Inflammatory macrophage (primary cell): ENCODE results near the gene P2RY4.
"Not testable (repeated sequence)": the region's sequence is repeated elsewhere in the genome, so short reads cannot be mapped to it uniquely, and the experiment has no call there.

Source experiments
- DNase-seq, 2 donors: peaks; one replicate each; pipeline ENCODE4 v3.0.0-alpha.2; 2020 to 2022

The P2RY4 gene

GRCh38 chrX:70243601-70244000 lies 16.4 kb downstream of the P2RY4 start:
- not testable (repeated sequence) for DNase-seq

GRCh38 chrX:70241501-70241900 lies 18.5 kb downstream of the P2RY4 start:
- no peak for DNase-seq

- no peak for DNase-seq
These were observed 19.3 kb downstream of the P2RY4 start for GRCh38 chrX:70240751-70241150.

- DNase-seq, result no peak
These were observed 25.6 kb downstream of the P2RY4 start, which contains the start of gene AWAT1 for GRCh38 chrX:70234355-70234754. TSS of gene AWAT1 (plus strand) at chrX:70234655. CDS start at chrX:70234696, 41 bp downstream.

- DNase-seq, result no peak
These were observed 28.3 kb downstream of the P2RY4 start for GRCh38 chrX:70231666-70232065.

- DNase-seq, result no peak
These were observed 33.3 kb downstream of the P2RY4 start for GRCh38 chrX:70226687-70227086.

GRCh38 chrX:70226048-70226447 lies 34.0 kb downstream of the P2RY4 start:
- DNase-seq, result no peak

- no peak for DNase-seq
These were observed 39.9 kb downstream of the P2RY4 start for GRCh38 chrX:70219938-70220764.

- not testable (repeated sequence) for DNase-seq
These were observed 50.4 kb downstream of the P2RY4 start for GRCh38 chrX:70209570-70209969.

GRCh38 chrX:70208479-70208878 lies 51.5 kb downstream of the P2RY4 start:
- DNase-seq, result no peak
